Activated T-cell treated with anti-CD3 and anti-CD28 coated beads for 24 hours (primary cell): Measurements from ENCODE around the gene ZHX3.
"Not testable (repeated sequence)": the region's sequence is repeated elsewhere in the genome, so short reads cannot be mapped to it uniquely, and the experiment has no call there.

Experiments used
- DNase-seq: peaks from one replicate; pipeline ENCODE4 v3.0.0-alpha.2; 2020; ENCODE audit warnings: low read depth

The ZHX3 gene

GRCh38 chr20:41134362-41135186 lies 183.0 kb downstream of the ZHX3 start:
- no peak for DNase-seq

GRCh38 chr20:41133709-41134361 lies 183.7 kb downstream of the ZHX3 start:
- DNase-seq = peak; percentile 40

GRCh38 chr20:41132388-41132775 lies 185.1 kb downstream of the ZHX3 start:
- DNase-seq = not testable (repeated sequence)

GRCh38 chr20:41131594-41132387 lies 185.7 kb downstream of the ZHX3 start:
- DNase-seq = no peak
